ENCODE results near the gene CPLX3.

The CPLX3 gene

DNA sequence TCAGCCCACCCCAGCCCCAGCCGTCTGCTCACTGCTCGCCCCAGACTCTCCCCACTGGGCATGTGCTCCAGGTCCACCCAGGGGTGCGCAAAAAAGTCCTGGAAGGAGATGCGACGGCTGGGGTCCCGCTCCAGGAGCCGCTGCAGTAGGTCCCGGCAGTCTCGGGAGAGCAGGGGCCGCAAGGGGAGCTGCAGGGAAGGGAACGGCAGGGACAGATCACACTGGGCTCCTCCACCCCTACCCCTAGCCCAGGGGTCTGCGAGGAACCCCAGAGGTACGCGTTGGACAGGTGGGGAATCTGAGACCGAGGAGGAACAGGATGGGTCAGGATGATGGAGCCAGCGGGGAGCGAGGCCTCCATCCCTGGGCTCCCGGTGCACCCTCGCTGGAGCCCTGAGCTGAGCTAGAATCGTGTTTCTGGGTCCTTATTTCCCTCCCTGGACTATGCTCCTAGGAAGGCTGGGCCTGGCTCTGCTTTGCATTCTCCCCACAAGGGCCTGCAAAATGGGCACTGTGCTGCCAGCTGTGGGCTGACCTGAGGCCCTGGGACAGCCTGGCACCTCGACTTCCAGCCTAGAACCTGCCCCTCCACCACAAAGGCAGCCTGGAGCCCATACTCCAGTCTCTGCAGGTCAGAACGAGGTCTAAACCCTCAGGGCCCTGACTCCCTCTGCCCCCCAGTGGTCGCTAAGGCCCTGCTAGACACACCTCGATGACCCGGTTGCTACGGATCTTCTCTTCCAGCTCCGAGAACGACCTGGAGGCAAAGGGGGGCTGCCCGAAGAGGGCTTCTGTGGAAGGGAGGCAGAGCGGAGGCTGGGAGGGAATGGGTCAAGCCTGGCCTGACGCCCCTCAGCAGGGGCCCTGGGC is 13.3 kb downstream of the CPLX3 start:
- no peak for ATAC-seq
- no peak overlapping the region for H3K4me3 Mint-ChIP-seq
- peaks cover 36% of the 10 kb centered on the region for H3K36me3 Mint-ChIP-seq
- H3K27me3 Mint-ChIP-seq, result no peaks in the 10 kb centered on the region
- no peaks in the 10 kb centered on the region for H3K9me3 Mint-ChIP-seq
- H3K4me1 Mint-ChIP-seq, result peaks cover 55% of the 10 kb centered on the region
- H3K27ac Mint-ChIP-seq, result no peak overlapping the region

DNA sequence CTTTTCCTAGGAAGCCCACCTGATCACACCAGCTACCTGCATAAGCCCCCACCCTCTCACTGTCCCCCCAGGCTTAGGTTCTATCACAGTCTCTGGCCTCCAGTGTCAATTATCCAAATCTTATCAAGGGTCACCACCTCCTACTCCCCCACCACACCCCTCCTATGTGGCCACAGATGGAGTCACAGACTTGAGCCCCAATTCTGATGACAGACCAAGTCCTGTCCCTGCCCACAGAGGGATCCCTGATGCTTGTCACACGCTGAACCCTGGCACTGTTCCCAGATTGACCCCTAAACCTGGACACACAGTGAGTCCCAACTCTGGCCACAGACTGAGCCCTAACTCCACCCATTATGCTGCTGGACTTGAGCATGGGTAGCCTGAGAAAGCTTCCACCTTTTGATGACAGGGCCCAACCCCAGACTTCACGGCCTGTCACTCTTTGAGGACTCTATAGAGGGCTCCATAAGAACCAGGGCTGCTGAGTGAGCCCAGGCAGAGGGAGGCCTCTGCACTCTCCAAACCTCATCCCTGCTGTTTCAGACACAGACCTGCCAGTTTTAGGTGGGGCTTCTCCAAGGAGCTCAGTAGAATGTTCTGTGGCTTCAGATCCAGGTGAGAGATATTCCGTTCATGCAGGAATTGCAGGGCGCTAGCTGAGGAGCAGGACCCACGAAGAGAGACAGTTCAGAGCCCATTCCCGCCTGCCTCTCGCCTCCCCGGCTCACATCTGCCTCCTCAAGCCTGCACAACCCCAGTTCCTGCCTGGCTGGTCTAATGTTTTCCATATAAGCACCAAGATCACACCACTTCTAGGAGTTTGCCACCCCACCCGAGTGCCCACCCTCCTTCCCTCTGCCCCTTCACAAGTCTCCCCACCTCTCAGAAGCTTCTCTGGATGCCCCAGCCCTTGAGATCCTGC is 14.7 kb downstream of the CPLX3 start:
- Mint-ChIP-seq H3K27me3 (no peaks in the 10 kb centered on the region), H3K27ac (peak overlapping the region; percentile 31), H3K4me3 (no peak overlapping the region), H3K9me3 (no peaks in the 10 kb centered on the region), H3K4me1 (peaks cover 56% of the 10 kb centered on the region), H3K36me3 (peaks cover 26% of the 10 kb centered on the region)
- no peak for ATAC-seq

DNA sequence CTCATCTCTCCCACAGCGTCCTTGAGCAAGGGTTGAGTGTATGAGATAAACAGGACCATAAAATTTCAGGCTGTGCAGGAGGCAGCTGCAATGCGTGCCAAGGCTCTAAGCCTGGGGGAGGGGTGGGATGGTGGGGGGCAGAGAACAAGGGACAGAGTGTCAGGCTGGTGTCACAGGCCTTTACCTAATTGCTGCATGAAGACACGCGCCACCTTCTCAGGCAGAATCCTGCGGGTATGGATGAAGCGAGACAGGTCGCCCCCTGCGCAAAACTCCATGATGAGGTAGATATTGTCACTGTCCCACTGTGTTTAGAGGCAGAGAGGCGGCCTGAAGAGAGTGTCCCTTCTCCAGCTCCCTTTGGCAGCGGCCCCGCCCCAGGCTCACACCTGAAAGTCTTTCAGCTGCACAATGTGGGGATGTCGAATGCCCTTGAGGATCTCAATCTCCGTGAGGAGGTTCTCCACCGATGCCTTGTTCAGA is 15.5 kb downstream of the CPLX3 start:
- peaks cover 17% of the 10 kb centered on the region for H3K36me3 Mint-ChIP-seq
- peak overlapping the region; percentile 93 for H3K4me3 Mint-ChIP-seq
- no peak for ATAC-seq
- peak overlapping the region; percentile 90 for H3K27ac Mint-ChIP-seq
- peaks cover 56% of the 10 kb centered on the region for H3K4me1 Mint-ChIP-seq
- H3K27me3 Mint-ChIP-seq, result no peaks in the 10 kb centered on the region
- H3K9me3 Mint-ChIP-seq, result no peaks in the 10 kb centered on the region

DNA sequence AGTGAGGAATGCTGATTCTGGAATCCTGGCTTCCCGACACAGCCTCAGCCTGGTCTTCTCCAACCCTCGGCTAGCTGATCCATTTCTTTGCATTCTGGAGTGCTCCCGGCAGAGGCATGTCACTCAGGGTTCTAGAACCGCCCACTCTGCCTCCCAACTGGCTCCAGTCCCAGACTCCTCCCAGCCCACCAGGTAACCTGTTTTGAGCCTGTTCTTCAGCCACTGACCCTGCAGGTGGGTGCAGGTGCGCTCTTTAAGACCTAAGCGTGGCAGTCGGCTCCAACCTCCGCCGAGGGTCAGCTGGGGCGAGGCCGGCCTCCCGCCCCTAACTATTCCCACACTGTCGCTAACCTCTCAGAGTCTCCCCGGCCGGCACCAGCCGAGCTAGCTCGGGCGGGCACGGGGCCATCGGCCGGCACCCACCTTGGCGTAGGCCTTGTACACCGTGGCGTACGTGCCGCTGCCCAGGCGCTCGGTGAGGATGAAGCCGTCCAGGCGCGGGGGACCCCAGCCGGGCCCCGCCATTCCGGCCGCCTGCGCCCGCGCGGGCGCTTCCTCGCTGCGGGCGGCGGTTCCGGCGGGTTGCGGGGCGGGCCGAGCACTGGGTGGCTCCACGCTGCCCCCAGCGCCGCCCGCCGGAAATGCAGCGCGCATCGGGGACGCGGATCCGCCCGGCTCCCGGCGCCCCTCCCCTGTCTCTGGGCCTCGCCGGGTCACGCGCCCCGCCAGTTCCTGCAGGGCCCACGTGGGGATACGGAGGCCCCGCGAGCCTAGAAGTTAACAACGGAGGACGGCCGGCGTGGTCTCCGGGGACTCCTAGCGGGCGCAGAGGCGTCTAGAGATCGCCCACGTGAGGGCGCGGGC is 16.4 kb downstream of the CPLX3 start, which contains the start of gene ULK3:
Gene ULK3, minus strand, starts transcription at position 576 of the 864 bp plus-strand sequence. Its CDS starts 51 bp downstream, at position 525.
- H3K27me3 Mint-ChIP-seq, result no peaks in the 10 kb centered on the region
- peak within 1 kb of the TSS; percentile 93 for H3K4me3 Mint-ChIP-seq
- H3K36me3 Mint-ChIP-seq, result peaks cover 15% of the 10 kb centered on the region
- H3K4me1 Mint-ChIP-seq, result peaks cover 62% of the 10 kb centered on the region
- H3K9me3 Mint-ChIP-seq, result no peaks in the 10 kb centered on the region
- ATAC-seq, result peak; percentile 93
- H3K27ac Mint-ChIP-seq, result peak within 1 kb of the TSS; percentile 90

DNA sequence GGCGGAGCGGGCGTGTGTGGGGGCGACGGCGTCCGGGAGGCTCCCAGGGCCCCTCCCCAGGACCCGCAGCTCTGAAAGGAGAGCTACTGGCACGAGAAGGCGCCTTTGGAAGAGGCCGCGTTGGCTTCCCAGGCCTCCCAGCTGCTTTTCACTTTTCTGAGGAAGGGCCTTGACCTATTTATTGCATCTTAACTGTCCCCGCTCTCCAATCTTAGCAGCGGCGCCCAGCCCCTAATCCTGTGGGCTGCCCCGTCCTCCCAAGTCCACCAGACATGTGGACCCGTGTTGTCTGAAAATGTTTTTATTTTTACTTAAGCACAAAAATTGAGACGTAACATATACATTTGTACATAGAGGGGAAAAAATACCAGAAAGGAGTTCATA is 17.0 kb downstream of the CPLX3 start:
- Mint-ChIP-seq H3K27me3 (no peaks in the 10 kb centered on the region), H3K4me3 (peak overlapping the region; percentile 93), H3K9me3 (no peaks in the 10 kb centered on the region), H3K4me1 (peaks cover 68% of the 10 kb centered on the region), H3K36me3 (peaks cover 21% of the 10 kb centered on the region), H3K27ac (peak overlapping the region; percentile 90)
- no peak for ATAC-seq

DNA sequence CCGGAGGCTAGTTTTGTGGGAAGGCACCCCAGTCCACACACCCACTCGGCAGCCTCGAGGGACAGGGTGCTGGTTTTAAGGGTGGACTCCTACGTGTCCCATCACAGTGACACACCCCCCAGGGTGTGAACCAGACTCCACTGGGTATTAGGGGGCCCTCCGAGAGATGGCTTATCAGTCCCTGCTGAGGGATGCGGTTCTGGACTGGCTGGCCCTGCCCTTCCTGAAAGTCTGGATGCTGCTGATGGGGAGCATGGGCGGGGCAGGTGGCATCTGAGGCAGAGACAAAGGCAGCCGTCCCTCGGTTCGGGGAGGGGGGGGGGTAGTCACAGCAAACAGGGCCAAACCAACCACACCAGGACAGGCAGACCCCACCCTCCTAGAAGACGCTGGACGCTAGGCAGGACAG is 17.5 kb downstream of the CPLX3 start:
- H3K4me3 Mint-ChIP-seq, result peak overlapping the region; percentile 76
- no peak for ATAC-seq
- no peaks in the 10 kb centered on the region for H3K27me3 Mint-ChIP-seq
- H3K9me3 Mint-ChIP-seq, result no peaks in the 10 kb centered on the region
- H3K27ac Mint-ChIP-seq, result peak overlapping the region; percentile 90
- H3K4me1 Mint-ChIP-seq, result peaks cover 66% of the 10 kb centered on the region
- H3K36me3 Mint-ChIP-seq, result peaks cover 23% of the 10 kb centered on the region

DNA sequence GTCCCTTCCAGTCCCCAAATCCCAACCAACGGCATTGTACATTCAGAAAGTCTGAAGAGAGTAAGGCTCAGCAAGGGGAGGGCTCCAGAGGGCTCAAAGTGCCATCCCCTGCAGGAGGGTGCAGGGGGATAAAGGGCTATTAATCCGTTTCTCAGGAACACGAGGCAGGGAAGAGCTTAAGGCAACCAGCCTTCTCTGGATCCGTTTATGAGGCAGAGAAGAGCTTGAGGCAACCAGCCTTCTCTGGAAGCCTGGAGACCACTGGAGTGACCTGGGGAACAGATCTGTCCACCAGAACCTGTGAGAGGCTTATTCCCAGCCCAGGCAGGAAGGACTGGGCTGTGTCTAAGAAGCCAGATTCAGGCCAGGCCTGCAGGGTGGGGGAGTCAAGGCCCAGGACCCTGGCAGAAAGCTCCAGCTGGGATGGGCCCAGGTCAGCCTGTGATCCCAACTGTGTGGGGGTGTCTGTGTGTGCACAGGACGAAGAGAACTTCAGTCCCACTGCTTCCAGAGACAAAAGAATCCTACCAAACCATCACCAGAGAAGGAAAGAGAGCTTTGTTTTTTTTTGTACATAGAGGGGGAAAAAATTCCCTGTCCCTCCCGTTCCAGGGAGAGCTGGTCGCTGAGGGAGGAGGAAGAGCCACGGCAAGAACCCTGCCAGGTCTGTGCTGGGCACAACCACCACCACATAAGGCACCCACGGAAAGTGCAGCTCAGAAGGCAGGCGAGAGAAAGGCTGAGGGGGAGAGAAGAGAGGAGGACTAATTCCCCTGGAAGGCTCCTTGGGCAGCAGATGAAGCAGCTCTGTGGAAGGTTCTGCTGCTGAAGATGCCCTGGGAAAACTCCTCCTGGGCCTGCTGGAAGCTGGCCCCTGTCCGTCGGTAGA is 18.1 kb downstream of the CPLX3 start:
- Mint-ChIP-seq H3K27me3 (no peaks in the 10 kb centered on the region), H3K9me3 (no peaks in the 10 kb centered on the region), H3K4me1 (peaks cover 65% of the 10 kb centered on the region), H3K27ac (peak overlapping the region; percentile 90), H3K36me3 (peaks cover 23% of the 10 kb centered on the region), H3K4me3 (peak overlapping the region; percentile 76)
- ATAC-seq, result no peak

DNA sequence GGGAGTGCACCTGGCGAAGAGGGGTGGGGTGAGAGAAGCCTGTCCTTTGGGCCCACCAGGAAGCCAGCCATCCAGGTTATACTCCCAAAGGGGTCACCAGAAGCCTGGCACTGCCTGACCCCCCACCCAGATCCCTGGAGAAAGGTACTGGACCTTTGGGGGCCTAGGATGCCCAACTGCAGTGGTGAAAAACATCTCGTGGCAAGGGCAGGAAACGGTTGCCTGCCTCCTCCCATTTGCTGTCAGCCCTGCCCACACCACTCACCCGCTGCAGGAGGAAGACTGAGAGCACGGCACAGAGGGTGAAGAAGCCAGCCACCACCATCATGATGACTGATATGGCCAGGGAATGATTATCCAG is 18.8 kb downstream of the CPLX3 start:
- no peaks in the 10 kb centered on the region for H3K27me3 Mint-ChIP-seq
- peaks cover 71% of the 10 kb centered on the region for H3K4me1 Mint-ChIP-seq
- no peaks in the 10 kb centered on the region for H3K9me3 Mint-ChIP-seq
- ATAC-seq, result peak; percentile 35
- H3K4me3 Mint-ChIP-seq, result no peak overlapping the region
- peak overlapping the region; percentile 90 for H3K27ac Mint-ChIP-seq
- peaks cover 28% of the 10 kb centered on the region for H3K36me3 Mint-ChIP-seq

DNA sequence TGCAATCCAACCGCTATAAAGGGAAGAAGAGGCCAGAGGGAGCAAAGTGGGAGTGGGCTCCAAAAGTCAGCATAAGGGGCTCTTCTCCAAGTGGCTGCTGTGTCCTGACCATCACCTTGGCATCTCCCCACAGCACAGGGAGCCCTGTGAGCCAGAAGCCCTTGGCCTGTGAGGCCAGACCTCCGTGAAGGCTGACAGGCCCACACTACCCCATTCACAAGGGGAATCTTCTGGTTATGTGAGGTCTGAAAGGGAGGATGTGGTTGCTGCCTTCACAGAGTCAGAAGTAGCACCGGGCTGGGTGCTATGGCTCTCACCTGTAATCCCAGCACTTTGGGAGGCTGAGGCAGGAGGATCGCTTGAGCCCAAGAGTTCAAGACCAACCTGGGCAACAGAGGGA is 19.2 kb downstream of the CPLX3 start:
- H3K9me3 Mint-ChIP-seq, result no peaks in the 10 kb centered on the region
- peaks cover 32% of the 10 kb centered on the region for H3K36me3 Mint-ChIP-seq
- H3K4me3 Mint-ChIP-seq, result no peak overlapping the region
- H3K27ac Mint-ChIP-seq, result peak overlapping the region; percentile 90
- ATAC-seq, result no peak
- no peaks in the 10 kb centered on the region for H3K27me3 Mint-ChIP-seq
- peaks cover 71% of the 10 kb centered on the region for H3K4me1 Mint-ChIP-seq

DNA sequence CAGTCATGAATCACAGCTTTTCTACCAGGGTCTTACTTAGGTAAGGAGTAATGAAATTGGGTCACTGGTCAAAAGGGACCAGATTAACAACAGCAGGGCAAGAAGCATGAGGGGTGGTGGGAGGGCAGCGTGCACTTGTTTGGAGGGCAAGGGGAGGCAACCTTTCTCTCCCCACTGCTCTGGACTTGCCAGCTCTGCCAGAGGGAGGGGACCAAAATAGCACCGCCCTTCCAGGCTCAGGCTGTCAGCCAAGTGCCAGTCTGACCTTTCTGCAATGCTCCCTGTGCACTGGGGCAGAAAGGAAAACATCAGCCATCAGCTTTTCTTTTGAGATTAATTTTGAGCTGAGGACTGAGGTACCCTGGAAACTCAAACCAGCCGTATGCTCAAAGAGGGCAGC is 21.0 kb downstream of the CPLX3 start:
- no peak for ATAC-seq
- Mint-ChIP-seq H3K4me1 (peaks cover 58% of the 10 kb centered on the region), H3K9me3 (no peaks in the 10 kb centered on the region), H3K4me3 (no peak overlapping the region), H3K36me3 (peaks cover 46% of the 10 kb centered on the region), H3K27me3 (no peaks in the 10 kb centered on the region), H3K27ac (peak overlapping the region; percentile 54)

DNA sequence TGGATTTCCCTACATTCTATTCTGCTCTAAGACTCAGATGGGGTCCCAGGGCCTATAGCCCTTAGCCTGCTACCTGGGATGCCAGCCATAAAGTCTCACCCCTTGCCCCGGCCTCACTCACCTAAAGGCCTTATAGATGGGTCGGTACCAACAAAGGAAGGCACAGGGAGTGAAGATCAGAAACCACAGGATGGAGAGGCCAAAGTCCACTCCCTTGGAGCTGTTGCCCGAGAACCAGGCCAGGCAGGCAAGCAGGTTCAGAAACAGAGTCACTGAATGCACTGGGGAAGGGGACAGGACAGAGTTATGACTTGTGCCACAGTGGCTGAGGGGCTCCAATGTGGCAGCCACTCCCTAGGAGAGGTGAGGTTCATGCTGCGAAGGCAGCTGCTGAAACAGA is 24.0 kb downstream of the CPLX3 start:
- no peak for ATAC-seq
- Mint-ChIP-seq H3K36me3 (peaks cover 54% of the 10 kb centered on the region), H3K27ac (no peak overlapping the region), H3K27me3 (no peaks in the 10 kb centered on the region), H3K9me3 (no peaks in the 10 kb centered on the region), H3K4me1 (peaks cover 45% of the 10 kb centered on the region), H3K4me3 (no peak overlapping the region)

DNA sequence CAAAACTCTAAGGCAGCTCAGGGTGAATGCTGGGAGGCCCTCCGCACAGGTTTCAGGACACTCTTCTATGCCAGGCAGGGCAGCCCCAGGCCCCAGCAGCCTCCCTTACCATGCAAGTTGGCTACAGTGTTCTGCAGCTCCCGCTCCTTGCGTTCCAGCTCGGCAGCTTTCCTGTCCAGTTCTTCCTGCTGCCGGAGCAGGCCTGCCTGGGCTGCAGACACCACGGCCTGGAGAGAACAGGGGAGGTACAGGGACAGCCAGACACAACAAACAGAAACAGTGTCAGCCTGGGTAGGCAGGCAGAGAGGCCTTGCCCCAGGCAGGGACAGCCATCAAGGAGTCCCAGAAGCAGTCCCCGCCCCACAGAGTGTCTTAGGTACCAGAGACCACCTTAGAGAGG is 25.5 kb downstream of the CPLX3 start:
- Mint-ChIP-seq H3K4me1 (peaks cover 52% of the 10 kb centered on the region), H3K36me3 (peaks cover 54% of the 10 kb centered on the region)
- ATAC-seq, result no peak

DNA sequence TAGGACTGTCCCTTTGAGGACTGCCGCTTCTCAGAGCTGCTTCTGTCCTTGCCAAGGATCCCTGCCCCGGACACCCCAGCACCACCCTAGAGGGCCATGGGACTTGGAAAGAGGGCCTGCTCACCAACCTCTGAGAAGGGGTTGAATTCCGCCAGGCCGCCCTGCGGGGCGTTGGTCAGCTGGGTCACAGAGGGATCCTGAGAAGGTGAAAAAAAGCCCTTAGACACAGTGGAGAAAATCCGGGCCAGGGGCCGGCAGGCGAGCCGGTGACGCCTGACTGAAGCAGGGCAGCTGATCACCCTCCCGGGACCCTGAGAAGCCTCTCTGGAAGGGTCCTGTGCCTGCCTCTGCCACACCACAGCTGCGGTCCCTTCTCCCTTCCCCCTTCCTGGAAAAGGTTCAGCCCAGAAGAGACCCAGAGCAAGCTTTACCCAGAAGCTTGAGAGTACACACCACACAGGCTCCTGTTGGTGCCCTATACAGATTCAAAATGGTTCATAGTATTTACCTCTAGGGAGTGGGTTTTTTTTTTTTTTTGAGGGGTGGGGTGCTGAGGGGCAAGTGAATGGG is 28.1 kb downstream of the CPLX3 start:
- Mint-ChIP-seq H3K4me3 (no peak overlapping the region), H3K27ac (peak overlapping the region; percentile 23), H3K27me3 (no peaks in the 10 kb centered on the region), H3K4me1 (peaks cover 62% of the 10 kb centered on the region), H3K36me3 (peaks cover 41% of the 10 kb centered on the region), H3K9me3 (no peaks in the 10 kb centered on the region)
- no peak for ATAC-seq

More for the DNA sequence above, 25.5 kb downstream of the CPLX3 start:
- H3K9me3 Mint-ChIP-seq, result no peaks in the 10 kb centered on the region
- H3K27me3 Mint-ChIP-seq, result no peaks in the 10 kb centered on the region
- no peak overlapping the region for H3K4me3 Mint-ChIP-seq
- peak overlapping the region; percentile 65 for H3K27ac Mint-ChIP-seq
